GM13976 (cell line): ENCODE data around the gene PHF19.

Source experiments
- DNase-seq: peaks from one replicate; pipeline ENCODE4 v3.0.0; 2012; ENCODE audit warnings: low spot score
- CTCF ChIP-seq: IDR thresholded peaks from 2 replicates; pipeline ENCODE4 v1.5.1; 2012; ENCODE audit warnings: borderline replicate concordance, mild to moderate bottlenecking; ENCODE audit not compliant: insufficient read depth; ENCODE audit errors: extremely low read depth, missing control alignments, control extremely low read depth
- in situ Hi-C: fragments of 300-500 bp; cut with MboI; formaldehyde crosslinking; loops from one replicate; pipeline ENCODE4 v1.12.0; 2022; ENCODE audit warnings: low sequenced_read_pairs, mixed read lengths, inconsistent platforms; ENCODE audit not compliant: unreplicated experiment

The PHF19 gene

GRCh38 chr9:120876842-120877240, at the start of gene PHF19:
PHF19 (minus strand) TSS chr9:120877188; CDS start chr9:120874741, 2,447 bp downstream.
- no peak for DNase-seq
- in situ Hi-C loops: no loop called here
- no peak for TF ChIP-seq CTCF

GRCh38 chr9:120926397-120926928, 49.5 kb upstream of the PHF19 start, which contains the start of gene TRAF1:
TRAF1 (minus strand) TSS chr9:120926796; CDS start chr9:120926075, 721 bp downstream.
- no peak for TF ChIP-seq CTCF
- DNase-seq: no peak
- in situ Hi-C loops: no loop called here

- in situ Hi-C loops: no loop called here
- peak; percentile 76 for DNase-seq
- no peak for TF ChIP-seq CTCF
These were observed 48.8 kb upstream of the PHF19 start for GRCh38 chr9:120925535-120926396.

- TF ChIP-seq CTCF: no peak
- in situ Hi-C loops: no loop called here
- no peak for DNase-seq
These were observed 47.9 kb upstream of the PHF19 start for GRCh38 chr9:120924698-120925534.

GRCh38 chr9:120923620-120924328, 46.8 kb upstream of the PHF19 start:
- in situ Hi-C loops: no loop called here
- TF ChIP-seq CTCF: no peak
- DNase-seq: no peak

GRCh38 chr9:120922404-120923195, 45.6 kb upstream of the PHF19 start:
- DNase-seq: no peak
- in situ Hi-C loops: no loop called here
- no peak for TF ChIP-seq CTCF
